Loucy (cell line): ENCODE data around the gene GTPBP1.

Experiments used
- H2AFZ ChIP-seq: fragments of 200-600 bp; sonication (generic); 2 replicates; pipeline ENCODE4 v1.6.0; 2016; ENCODE audit warnings: antibody characterized with exemption, mild to moderate bottlenecking, low read length, moderate library complexity
- H3F3A ChIP-seq: fragments of 200-600 bp; 2 replicates; pipeline ENCODE4 v1.6.0; 2016; ENCODE audit warnings: antibody characterized with exemption, low read depth, mild to moderate bottlenecking
- H3K27me3 ChIP-seq: fragments of 200-600 bp; sonication (generic); 2 replicates; pipeline ENCODE4 v1.6.1; 2014; ENCODE audit warnings: low read length, mild to moderate bottlenecking; ENCODE audit not compliant: insufficient read depth, poor library complexity, severe bottlenecking
- H3K36me3 ChIP-seq: fragments of 200-600 bp; sonication (generic); 2 replicates; pipeline ENCODE4 v1.6.1; 2016; ENCODE audit warnings: low read length; ENCODE audit not compliant: insufficient read depth
- H3K4me1 ChIP-seq: fragments of 200-600 bp; sonication (generic); 2 replicates; pipeline ENCODE4 v1.5.1; 2014; ENCODE audit warnings: low read length, mild to moderate bottlenecking; ENCODE audit not compliant: insufficient read depth, poor library complexity, severe bottlenecking
- H3K4me2 ChIP-seq: fragments of 200-600 bp; sonication (generic); 2 replicates; pipeline ENCODE4 v1.6.0; 2014; ENCODE audit warnings: antibody characterized with exemption, low read length, low read depth, mild to moderate bottlenecking; ENCODE audit not compliant: poor library complexity, severe bottlenecking
- H3K4me3 ChIP-seq: fragments of 200-600 bp; sonication (generic); 2 replicates; pipeline ENCODE4 v1.5.1; 2014; ENCODE audit warnings: low read length, mild to moderate bottlenecking, mixed read lengths; ENCODE audit not compliant: poor library complexity, severe bottlenecking
- H3K79me2 ChIP-seq: fragments of 200-600 bp; sonication (generic); 2 replicates; pipeline ENCODE4 v1.6.1; 2014; ENCODE audit warnings: low read length; ENCODE audit not compliant: insufficient read depth
- H3K9ac ChIP-seq: fragments of 200-600 bp; sonication (generic); 2 replicates; pipeline ENCODE4 v1.6.0; 2014; ENCODE audit warnings: mild to moderate bottlenecking, low read depth, low read length, moderate library complexity; ENCODE audit not compliant: poor library complexity, severe bottlenecking
- H3K9me2 ChIP-seq: fragments of 200-600 bp; sonication (generic); replicated peaks from 2 replicates; pipeline ENCODE4 v1.6.1; 2016; ENCODE audit warnings: low read depth, low read length, mixed read lengths
- H3K9me3 ChIP-seq: fragments of 200-600 bp; sonication (generic); 2 replicates; pipeline ENCODE4 v1.6.1; 2014; ENCODE audit warnings: mild to moderate bottlenecking, antibody characterized with exemption, low read length, low read depth; ENCODE audit not compliant: insufficient read depth
- H4K20me1 ChIP-seq: fragments of 200-600 bp; sonication (generic); 2 replicates; pipeline ENCODE4 v1.6.0; 2014; ENCODE audit warnings: antibody characterized with exemption, low read length, mild to moderate bottlenecking; ENCODE audit not compliant: insufficient read depth, poor library complexity, severe bottlenecking
- EZH2phosphoT487 ChIP-seq: fragments of 200-600 bp; IDR thresholded peaks from 2 replicates; pipeline ENCODE4 v1.6.1; 2018; ENCODE audit warnings: antibody characterized with exemption, mild to moderate bottlenecking, moderate library complexity, borderline replicate concordance
- TF ChIP-seq, protein P1 (sequence below): fragments of 200-600 bp; sonication (generic); conservative IDR thresholded peaks from 2 replicates; pipeline ENCODE4 v1.5.1; 2014; ENCODE audit warnings: mild to moderate bottlenecking, antibody characterized with exemption, low read length

The GTPBP1 gene

GRCh38 chr22:38733724-38734381, 28.1 kb downstream of the GTPBP1 start:
- Histone ChIP-seq H3K9me3 (no peaks in the 10 kb centered on the region), H4K20me1 (peaks cover 3% of the 10 kb centered on the region), H2AFZ (no peak overlapping the region), H3K4me1 (no peaks in the 10 kb centered on the region), H3K79me2 (no peaks in the 10 kb centered on the region), H3K9me2 (no peaks in the 10 kb centered on the region), H3K27me3 (no peaks in the 10 kb centered on the region), H3K36me3 (peaks cover 82% of the 10 kb centered on the region; the same call in 1 of the 2 replicates), H3K4me3 (no peak overlapping the region), H3K4me2 (no peak overlapping the region), H3F3A (no peaks in the 10 kb centered on the region), H3K9ac (no peak overlapping the region)
- TF ChIP-seq, protein P1, sequence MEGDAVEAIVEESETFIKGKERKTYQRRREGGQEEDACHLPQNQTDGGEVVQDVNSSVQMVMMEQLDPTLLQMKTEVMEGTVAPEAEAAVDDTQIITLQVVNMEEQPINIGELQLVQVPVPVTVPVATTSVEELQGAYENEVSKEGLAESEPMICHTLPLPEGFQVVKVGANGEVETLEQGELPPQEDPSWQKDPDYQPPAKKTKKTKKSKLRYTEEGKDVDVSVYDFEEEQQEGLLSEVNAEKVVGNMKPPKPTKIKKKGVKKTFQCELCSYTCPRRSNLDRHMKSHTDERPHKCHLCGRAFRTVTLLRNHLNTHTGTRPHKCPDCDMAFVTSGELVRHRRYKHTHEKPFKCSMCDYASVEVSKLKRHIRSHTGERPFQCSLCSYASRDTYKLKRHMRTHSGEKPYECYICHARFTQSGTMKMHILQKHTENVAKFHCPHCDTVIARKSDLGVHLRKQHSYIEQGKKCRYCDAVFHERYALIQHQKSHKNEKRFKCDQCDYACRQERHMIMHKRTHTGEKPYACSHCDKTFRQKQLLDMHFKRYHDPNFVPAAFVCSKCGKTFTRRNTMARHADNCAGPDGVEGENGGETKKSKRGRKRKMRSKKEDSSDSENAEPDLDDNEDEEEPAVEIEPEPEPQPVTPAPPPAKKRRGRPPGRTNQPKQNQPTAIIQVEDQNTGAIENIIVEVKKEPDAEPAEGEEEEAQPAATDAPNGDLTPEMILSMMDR: no peak
- TF ChIP-seq EZH2phosphoT487: no peak

- H3K9me2 ChIP-seq: no peaks in the 10 kb centered on the region
- no peaks in the 10 kb centered on the region for H3K79me2 ChIP-seq
- H3K27me3 ChIP-seq: no peaks in the 10 kb centered on the region
- peaks cover 82% of the 10 kb centered on the region; the same call in 1 of the 2 replicates for H3K36me3 ChIP-seq
- H3K4me3 ChIP-seq: no peak overlapping the region
- H2AFZ ChIP-seq: no peak overlapping the region
- TF ChIP-seq, protein P1: no peak
- TF ChIP-seq EZH2phosphoT487: no peak
- no peak overlapping the region for H3K4me2 ChIP-seq
- no peaks in the 10 kb centered on the region for H3F3A ChIP-seq
- H3K4me1 ChIP-seq: no peaks in the 10 kb centered on the region
- H3K9ac ChIP-seq: no peak overlapping the region
- H4K20me1 ChIP-seq: peaks cover 3% of the 10 kb centered on the region
- no peaks in the 10 kb centered on the region for H3K9me3 ChIP-seq
Observed at GRCh38 chr22:38734421-38735100, 28.8 kb downstream of the GTPBP1 start.

DNA sequence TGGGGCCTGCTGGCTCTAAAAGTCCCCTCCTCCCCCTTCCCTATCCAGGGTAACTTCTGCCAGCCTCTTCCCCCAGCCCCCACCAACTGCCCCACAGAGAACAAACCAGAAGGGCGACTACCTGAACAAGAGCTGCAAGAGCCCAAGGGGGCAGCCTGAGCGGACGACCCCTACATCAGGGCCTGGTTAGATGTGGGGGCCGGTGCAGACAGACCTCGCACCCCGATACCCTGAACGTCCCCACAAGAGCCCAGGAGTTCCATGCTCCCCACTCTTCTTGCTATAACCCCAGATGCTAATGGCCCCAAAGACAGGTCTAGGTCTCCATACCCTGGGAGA, 29.4 kb downstream of the GTPBP1 start:
- no peak overlapping the region for H3K4me2 ChIP-seq
- no peaks in the 10 kb centered on the region for H3K79me2 ChIP-seq
- H3K9me2 ChIP-seq: no peaks in the 10 kb centered on the region
- peaks cover 3% of the 10 kb centered on the region for H4K20me1 ChIP-seq
- no peaks in the 10 kb centered on the region for H3K4me1 ChIP-seq
- no peaks in the 10 kb centered on the region for H3F3A ChIP-seq
- no peaks in the 10 kb centered on the region for H3K9me3 ChIP-seq
- TF ChIP-seq EZH2phosphoT487: no peak
- TF ChIP-seq, protein P1: no peak
- H2AFZ ChIP-seq: no peak overlapping the region
- no peak overlapping the region for H3K9ac ChIP-seq
- no peaks in the 10 kb centered on the region for H3K27me3 ChIP-seq
- H3K4me3 ChIP-seq: no peak overlapping the region
- H3K36me3 ChIP-seq: peaks cover 82% of the 10 kb centered on the region; the same call in 1 of the 2 replicates
